NCI-H460 (cell line): Measurements from ENCODE around the gene FNBP1. TPM values are rescaled to one million over a fixed set of nuclear protein-coding genes. Genes with fewer than 3 reads are reported as not detected.

ENCODE experiments used
- DNase-seq: peaks from one replicate; pipeline ENCODE4 v3.0.0-alpha.2; 2016; ENCODE audit warnings: low read depth; ENCODE audit errors: extremely low read depth
- total RNA-seq: library from RNA; depleted of rRNA; stranded (reverse); fragments of >200 nt; shearing (Covaris generic); gene quantifications from 2 replicates; pipeline ENCODE4 v1.2.3, GENCODE V29; 2014

FNBP1 gene
- total RNA-seq, 1 experiment from 2014 or later, result 39.1 TPM

GRCh38 chr9:129932303-129933151 is 110.5 kb downstream of the FNBP1 start:
- DNase-seq, result no peak

GRCh38 chr9:129930743-129931142 is 112.2 kb downstream of the FNBP1 start:
- DNase-seq, result no peak

GRCh38 chr9:129929496-129930125 is 113.4 kb downstream of the FNBP1 start:
- no peak for DNase-seq

GRCh38 chr9:129923589-129923988 is 119.4 kb downstream of the FNBP1 start:
- DNase-seq, result no peak

- no peak for DNase-seq
Measured at GRCh38 chr9:129921905-129922304, 121.1 kb downstream of the FNBP1 start.

GRCh38 chr9:129919841-129920240 is 123.1 kb downstream of the FNBP1 start:
- no peak for DNase-seq

GRCh38 chr9:129919277-129919676 is 123.7 kb downstream of the FNBP1 start:
- DNase-seq, result no peak

- no peak for DNase-seq
Measured at GRCh38 chr9:129918296-129918950, 124.6 kb downstream of the FNBP1 start.

- no peak for DNase-seq
Measured at GRCh38 chr9:129916707-129917106, 126.3 kb downstream of the FNBP1 start.

GRCh38 chr9:129914051-129914450 is 128.9 kb downstream of the FNBP1 start:
- DNase-seq, result no peak

- peak; percentile 96 for DNase-seq
Measured at GRCh38 chr9:129910628-129911567, 132.1 kb downstream of the FNBP1 start.

- no peak for DNase-seq
Measured at GRCh38 chr9:129909851-129910250, 133.1 kb downstream of the FNBP1 start.

GRCh38 chr9:129908906-129909305 is 134.1 kb downstream of the FNBP1 start:
- DNase-seq, result no peak

GRCh38 chr9:129907201-129907600 is 135.8 kb downstream of the FNBP1 start:
- DNase-seq, result no peak

GRCh38 chr9:129906298-129906697 is 136.7 kb downstream of the FNBP1 start:
- no peak for DNase-seq

GRCh38 chr9:129904734-129905133 is 138.3 kb downstream of the FNBP1 start:
- no peak for DNase-seq

GRCh38 chr9:129902740-129903134 is 140.3 kb downstream of the FNBP1 start:
- no peak for DNase-seq

GRCh38 chr9:129901993-129902739 is 140.8 kb downstream of the FNBP1 start:
- DNase-seq, result no peak

GRCh38 chr9:129900263-129901027 is 142.5 kb downstream of the FNBP1 start:
- no peak for DNase-seq
